HCT116 (cell line): ENCODE results near the gene PRKCQ. TPM values are rescaled to one million over a fixed set of nuclear protein-coding genes. Genes with fewer than 3 reads are reported as not detected.

ENCODE experiments used
- ATAC-seq: fragments of 200-7000 bp; cut with Tn5 transposase; 2 replicates; pipeline ENCODE4 v1.9.1; 2020; ENCODE audit warnings: mild to moderate bottlenecking, moderate library complexity
- BruUV-seq: library from RNA; stranded (reverse); fragments of 400-500 nt; replicated peaks from 2 replicates; lab custom pipeline; 2021; lab: Mats Ljungman, UMichigan
- CTCF ChIA-PET: fragments of 300-600 bp; sonication (Branson Sonifier 250); formaldehyde crosslinking; loops from one replicate; lab custom pipeline; 2021; ENCODE audit warnings: antibody characterized with exemption; lab: Charles Lee
- POLR2A ChIA-PET: fragments of 300-600, 350-600 bp; sonication (Branson Sonifier 250); formaldehyde crosslinking; loops from one replicate; lab custom pipeline; 2021; ENCODE audit warnings: antibody characterized with exemption; lab: Charles Lee
- RAD21 ChIA-PET, 2 experiments: fragments of 300-600 bp; sonication (Branson Sonifier 250); formaldehyde crosslinking; loops; one replicate each; lab custom pipeline; 2023; ENCODE audit warnings: low total read pairs in 2 of 2; ENCODE audit not compliant: uncharacterized antibody in 2 of 2, unreplicated experiment in 2 of 2, low non-redundant PET in 1 of 2; lab: Charles Lee
- DNase-seq: peaks from one replicate; pipeline ENCODE4 v3.0.0-alpha.2; 2010; ENCODE audit warnings: low read depth, low spot score
- H2AFZ ChIP-seq: fragments of 200-600 bp; shearing (Covaris generic), sonication (generic); 2 replicates; pipeline ENCODE4 v1.6.1; 2017; ENCODE audit warnings: low read depth, mixed run types, mixed read lengths, antibody characterized with exemption, low read length; ENCODE audit not compliant: poor library complexity, severe bottlenecking
- H3K27ac ChIP-seq: 2 replicates; pipeline ENCODE4 v1.5.1; 2012; ENCODE audit warnings: low read depth, low read length
- H3K27me3 ChIP-seq: fragments of 200-600 bp; sonication (generic); 2 replicates; pipeline ENCODE4 v1.6.1; 2016; ENCODE audit warnings: mixed run types, low read length, mixed read lengths; ENCODE audit not compliant: insufficient read depth
- H3K36me3 ChIP-seq, 2 experiments: fragments of 200-500 bp in 1 of 2; fragments of 200-600 bp in 1 of 2; sonication (Bioruptor generic) in 1 of 2; sonication (generic) in 1 of 2; 2 replicates each; pipeline versions ENCODE4 v1.5.1 to v1.6.1; 2014 to 2016; ENCODE audit warnings: low read length in 2 of 2, inconsistent platforms in 1 of 2, mixed read lengths in 1 of 2, mixed run types in 1 of 2; ENCODE audit not compliant: insufficient read depth in 2 of 2, control insufficient read depth in 1 of 2
- H3K4me1 ChIP-seq, 2 experiments: fragments of 200-600 bp in 1 of 2; sonication (generic) in 1 of 2; 2 replicates each; pipeline versions ENCODE4 v1.5.1 to v1.6.1; 2012 to 2017; ENCODE audit warnings: low read length in 2 of 2, inconsistent platforms in 1 of 2, mild to moderate bottlenecking in 1 of 2, mixed read lengths in 1 of 2, mixed run types in 1 of 2, moderate library complexity in 1 of 2; ENCODE audit not compliant: insufficient read depth in 2 of 2, control insufficient read depth in 1 of 2
- H3K4me2 ChIP-seq: fragments of 200-600 bp; sonication (generic); 2 replicates; pipeline ENCODE4 v1.6.1; 2017; ENCODE audit warnings: mixed run types, low read length, mixed read lengths
- H3K4me3 ChIP-seq, 2 experiments: fragments of 200-600 bp in 1 of 2; sonication (generic) in 1 of 2; replicated peaks in 1 of 2; 2 replicates each; pipeline ENCODE4 v1.5.1; 2011 to 2016; ENCODE audit warnings: low read length in 2 of 2, control low read depth in 1 of 2, low read depth in 1 of 2, mild to moderate bottlenecking in 1 of 2, mixed read lengths in 1 of 2, mixed run types in 1 of 2
- H3K79me2 ChIP-seq: fragments of 200-600 bp; sonication (generic); 2 replicates; pipeline ENCODE4 v1.6.1; 2017; ENCODE audit warnings: mild to moderate bottlenecking, mixed run types, low read length, moderate library complexity, mixed read lengths; ENCODE audit not compliant: insufficient read depth
- H3K9ac ChIP-seq: fragments of 200-600 bp; sonication (generic); 2 replicates; pipeline ENCODE4 v1.6.1; 2016; ENCODE audit warnings: low read length, mixed read lengths
- H3K9me2 ChIP-seq: fragments of 200-600 bp; sonication (generic), shearing (Covaris generic); 2 replicates; pipeline ENCODE4 v1.6.1; 2017; ENCODE audit warnings: mixed run types, mild to moderate bottlenecking, moderate library complexity; ENCODE audit not compliant: insufficient read depth
- H3K9me3 ChIP-seq, 2 experiments: fragments of 200-500 bp in 1 of 2; fragments of 200-600 bp in 1 of 2; sonication (Bioruptor generic) in 1 of 2; sonication (generic) in 1 of 2; 2 replicates each; pipeline ENCODE4 v1.6.1; 2014 to 2017; ENCODE audit warnings: low read length in 2 of 2, mixed read lengths in 2 of 2, inconsistent platforms in 1 of 2, low read depth in 1 of 2, mild to moderate bottlenecking in 1 of 2, mixed run types in 1 of 2, moderate library complexity in 1 of 2; ENCODE audit not compliant: control insufficient read depth in 1 of 2, insufficient read depth in 1 of 2
- H4K20me1 ChIP-seq: fragments of 200-600 bp; sonication (generic), shearing (Covaris generic); 2 replicates; pipeline ENCODE4 v1.6.1; 2017; ENCODE audit warnings: mixed run types, mild to moderate bottlenecking, moderate library complexity; ENCODE audit not compliant: insufficient read depth
- ELF1 ChIP-seq: IDR thresholded peaks from 2 replicates; pipeline ENCODE4 v1.6.1; 2012; ENCODE audit warnings: low read depth, borderline replicate concordance
- POLR2AphosphoS5 ChIP-seq: IDR thresholded peaks from 2 replicates; pipeline ENCODE4 v1.6.1; 2011; ENCODE audit warnings: mild to moderate bottlenecking, low read depth, low read length, moderate library complexity
- SIN3A ChIP-seq: IDR thresholded peaks from 2 replicates; pipeline ENCODE4 v1.6.1; 2012; ENCODE audit warnings: low read depth
- SP1 ChIP-seq: IDR thresholded peaks from 2 replicates; pipeline ENCODE4 v1.6.1; 2012; ENCODE audit warnings: low read depth
- TCF7L2 ChIP-seq: IDR thresholded peaks from 2 replicates; pipeline ENCODE4 v1.7.0; 2011; ENCODE audit warnings: borderline replicate concordance, inconsistent platforms; ENCODE audit not compliant: insufficient read depth, insufficient read length; ENCODE audit errors: extremely low read depth
- ZFX ChIP-seq: fragments of 450-650 bp; IDR thresholded peaks from 2 replicates; pipeline ENCODE4 v1.6.1; 2017
- ZNF274 ChIP-seq: fragments of 200-500 bp; sonication (Bioruptor generic); IDR thresholded peaks from 2 replicates; pipeline ENCODE4 v1.6.1; 2014; ENCODE audit warnings: mild to moderate bottlenecking, low read depth, low read length, inconsistent platforms
- intact Hi-C: fragments of 100-400 bp; cut with micrococcal nuclease; formaldehyde crosslinking; loops from 2 replicates; pipeline ENCODE4 v1.10.0; 2022
- total RNA-seq: library from RNA; stranded (reverse); gene quantifications from one replicate; pipeline ENCODE4 v1.2.1, GENCODE V29; 2021; ENCODE audit not compliant: unreplicated experiment
- TF ChIP-seq, protein P1 (sequence below): IDR thresholded peaks from 2 replicates; pipeline ENCODE4 v1.6.1; 2012; ENCODE audit warnings: low read depth
- TF ChIP-seq, protein P2 (sequence below): IDR thresholded peaks from 2 replicates; pipeline ENCODE4 v1.6.1; 2012
- TF ChIP-seq, protein P3 (sequence below): IDR thresholded peaks from 2 replicates; pipeline ENCODE4 v1.6.1; 2011; ENCODE audit warnings: mild to moderate bottlenecking, low read length, moderate library complexity; ENCODE audit not compliant: insufficient replicate concordance; ENCODE audit errors: extremely low read depth

PRKCQ gene
- total RNA-seq, 1 experiment from 2014 or later: 0.54 TPM

DNA sequence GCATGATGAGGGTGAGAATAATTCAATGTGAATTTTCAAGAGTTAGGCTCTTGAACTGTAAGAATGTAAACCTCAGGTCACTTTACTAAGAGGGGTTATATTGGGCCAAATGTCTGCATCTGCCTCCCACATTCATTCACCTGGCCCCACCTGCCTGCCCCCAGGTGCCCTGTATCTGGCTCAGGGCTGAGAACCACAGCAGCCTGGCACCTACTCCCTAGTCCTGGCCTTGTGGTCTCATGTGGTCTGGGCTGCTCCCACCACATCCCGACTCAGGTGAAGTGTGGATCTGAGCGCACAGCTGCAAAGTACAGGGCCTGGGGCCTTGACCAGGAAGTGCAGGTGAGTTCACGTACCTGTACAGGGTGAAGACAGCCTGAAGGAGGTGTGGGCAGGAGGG is 195.2 kb downstream of the PRKCQ start:
- DNase-seq: no peak
- TF ChIP-seq ELF1: no peak
- TF ChIP-seq, protein P1, sequence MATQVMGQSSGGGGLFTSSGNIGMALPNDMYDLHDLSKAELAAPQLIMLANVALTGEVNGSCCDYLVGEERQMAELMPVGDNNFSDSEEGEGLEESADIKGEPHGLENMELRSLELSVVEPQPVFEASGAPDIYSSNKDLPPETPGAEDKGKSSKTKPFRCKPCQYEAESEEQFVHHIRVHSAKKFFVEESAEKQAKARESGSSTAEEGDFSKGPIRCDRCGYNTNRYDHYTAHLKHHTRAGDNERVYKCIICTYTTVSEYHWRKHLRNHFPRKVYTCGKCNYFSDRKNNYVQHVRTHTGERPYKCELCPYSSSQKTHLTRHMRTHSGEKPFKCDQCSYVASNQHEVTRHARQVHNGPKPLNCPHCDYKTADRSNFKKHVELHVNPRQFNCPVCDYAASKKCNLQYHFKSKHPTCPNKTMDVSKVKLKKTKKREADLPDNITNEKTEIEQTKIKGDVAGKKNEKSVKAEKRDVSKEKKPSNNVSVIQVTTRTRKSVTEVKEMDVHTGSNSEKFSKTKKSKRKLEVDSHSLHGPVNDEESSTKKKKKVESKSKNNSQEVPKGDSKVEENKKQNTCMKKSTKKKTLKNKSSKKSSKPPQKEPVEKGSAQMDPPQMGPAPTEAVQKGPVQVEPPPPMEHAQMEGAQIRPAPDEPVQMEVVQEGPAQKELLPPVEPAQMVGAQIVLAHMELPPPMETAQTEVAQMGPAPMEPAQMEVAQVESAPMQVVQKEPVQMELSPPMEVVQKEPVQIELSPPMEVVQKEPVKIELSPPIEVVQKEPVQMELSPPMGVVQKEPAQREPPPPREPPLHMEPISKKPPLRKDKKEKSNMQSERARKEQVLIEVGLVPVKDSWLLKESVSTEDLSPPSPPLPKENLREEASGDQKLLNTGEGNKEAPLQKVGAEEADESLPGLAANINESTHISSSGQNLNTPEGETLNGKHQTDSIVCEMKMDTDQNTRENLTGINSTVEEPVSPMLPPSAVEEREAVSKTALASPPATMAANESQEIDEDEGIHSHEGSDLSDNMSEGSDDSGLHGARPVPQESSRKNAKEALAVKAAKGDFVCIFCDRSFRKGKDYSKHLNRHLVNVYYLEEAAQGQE: no peak
- TF ChIP-seq SIN3A: no peak
- TF ChIP-seq ZFX: no peak
- no peak for TF ChIP-seq SP1
- TF ChIP-seq TCF7L2: no peak
- TF ChIP-seq, protein P2, sequence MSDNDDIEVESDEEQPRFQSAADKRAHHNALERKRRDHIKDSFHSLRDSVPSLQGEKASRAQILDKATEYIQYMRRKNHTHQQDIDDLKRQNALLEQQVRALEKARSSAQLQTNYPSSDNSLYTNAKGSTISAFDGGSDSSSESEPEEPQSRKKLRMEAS: no peak
- TF ChIP-seq, protein P3, sequence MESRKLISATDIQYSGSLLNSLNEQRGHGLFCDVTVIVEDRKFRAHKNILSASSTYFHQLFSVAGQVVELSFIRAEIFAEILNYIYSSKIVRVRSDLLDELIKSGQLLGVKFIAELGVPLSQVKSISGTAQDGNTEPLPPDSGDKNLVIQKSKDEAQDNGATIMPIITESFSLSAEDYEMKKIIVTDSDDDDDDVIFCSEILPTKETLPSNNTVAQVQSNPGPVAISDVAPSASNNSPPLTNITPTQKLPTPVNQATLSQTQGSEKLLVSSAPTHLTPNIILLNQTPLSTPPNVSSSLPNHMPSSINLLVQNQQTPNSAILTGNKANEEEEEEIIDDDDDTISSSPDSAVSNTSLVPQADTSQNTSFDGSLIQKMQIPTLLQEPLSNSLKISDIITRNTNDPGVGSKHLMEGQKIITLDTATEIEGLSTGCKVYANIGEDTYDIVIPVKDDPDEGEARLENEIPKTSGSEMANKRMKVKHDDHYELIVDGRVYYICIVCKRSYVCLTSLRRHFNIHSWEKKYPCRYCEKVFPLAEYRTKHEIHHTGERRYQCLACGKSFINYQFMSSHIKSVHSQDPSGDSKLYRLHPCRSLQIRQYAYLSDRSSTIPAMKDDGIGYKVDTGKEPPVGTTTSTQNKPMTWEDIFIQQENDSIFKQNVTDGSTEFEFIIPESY: no peak
- TF ChIP-seq POLR2AphosphoS5: no peak
- TF ChIP-seq ZNF274: no peak
- TF ChIP-seq, all 23 proteins: peak for 0
- H3K9me2 ChIP-seq: no peaks in the 10 kb centered on the region
- H3K4me3 ChIP-seq: no peak overlapping the region
- no peaks in the 10 kb centered on the region for H3K27me3 ChIP-seq
- no peak for ATAC-seq
- CTCF ChIA-PET: no interaction called here
- RAD21 ChIA-PET: no interaction called here
- no TSS peak for BruUV-seq
- no peak overlapping the region for H2AFZ ChIP-seq
- no peak overlapping the region for H3K9ac ChIP-seq
- H3K79me2 ChIP-seq: no peaks in the 10 kb centered on the region
- H3K27ac ChIP-seq: no peak overlapping the region
- POLR2A ChIA-PET: no interaction called here
- intact Hi-C loops: no loop called here
- H3K4me2 ChIP-seq: no peak overlapping the region
- no peaks in the 10 kb centered on the region for H4K20me1 ChIP-seq
- H3K36me3 ChIP-seq: no peaks in the 10 kb centered on the region
- no peaks in the 10 kb centered on the region for H3K4me1 ChIP-seq
- peaks cover 4 to 5% of the 10 kb centered on the region in 2 experiments; a peak in 2 of 4 replicates for H3K9me3 ChIP-seq
